Type B pancreatic cell (in vitro differentiated cells): ENCODE results near the gene FADS2. TPM values are rescaled to one million over a fixed set of nuclear protein-coding genes. Genes with fewer than 3 reads are reported as not detected.

Experiments
- DNase-seq: peaks from one replicate; pipeline ENCODE4 v3.0.0; 2021; ENCODE audit warnings: mixed read lengths; ENCODE audit not compliant: unreplicated experiment; ENCODE audit errors: extremely low spot score
- H3K27ac Mint-ChIP-seq: 2 replicates; pipeline ENCODE4 v1.8.0; 2021; ENCODE audit warnings: mild to moderate bottlenecking, mixed read lengths
- H3K27me3 Mint-ChIP-seq: 2 replicates; pipeline ENCODE4 v1.8.0; 2021; ENCODE audit warnings: mixed read lengths
- H3K36me3 Mint-ChIP-seq: 2 replicates; pipeline ENCODE4 v1.8.0; 2021; ENCODE audit warnings: mixed read lengths
- H3K4me1 Mint-ChIP-seq: one replicate; pipeline ENCODE4 v1.8.0; 2021; ENCODE audit warnings: mixed read lengths; ENCODE audit not compliant: unreplicated experiment
- H3K4me3 Mint-ChIP-seq: 2 replicates; pipeline ENCODE4 v1.8.0; 2021; ENCODE audit warnings: mild to moderate bottlenecking, mixed read lengths
- H3K9me3 Mint-ChIP-seq: 2 replicates; pipeline ENCODE4 v1.8.0; 2021; ENCODE audit warnings: mixed read lengths
- total RNA-seq: library from RNA; stranded (reverse); gene quantifications from 2 replicates; pipeline ENCODE4 v1.2.1, GENCODE V29; 2021; ENCODE audit warnings: low replicate concordance
- TF ChIP-seq, protein P1 (sequence below): fragments of 200-600 bp; sonication (generic); conservative IDR thresholded peaks from 2 replicates; pipeline ENCODE4 v1.5.0; 2021; ENCODE audit warnings: antibody characterized with exemption, mild to moderate bottlenecking

Gene FADS2
- total RNA-seq, 1 donor from 2014 or later = 205 TPM

GRCh38 chr11:61853698-61854169 lies 25.6 kb downstream of the FADS2 start:
- no peak for DNase-seq
- H3K4me1 Mint-ChIP-seq = no peaks in the 10 kb centered on the region
- no peak overlapping the region for H3K4me3 Mint-ChIP-seq
- H3K36me3 Mint-ChIP-seq = peaks cover 8% of the 10 kb centered on the region
- TF ChIP-seq, protein P1, sequence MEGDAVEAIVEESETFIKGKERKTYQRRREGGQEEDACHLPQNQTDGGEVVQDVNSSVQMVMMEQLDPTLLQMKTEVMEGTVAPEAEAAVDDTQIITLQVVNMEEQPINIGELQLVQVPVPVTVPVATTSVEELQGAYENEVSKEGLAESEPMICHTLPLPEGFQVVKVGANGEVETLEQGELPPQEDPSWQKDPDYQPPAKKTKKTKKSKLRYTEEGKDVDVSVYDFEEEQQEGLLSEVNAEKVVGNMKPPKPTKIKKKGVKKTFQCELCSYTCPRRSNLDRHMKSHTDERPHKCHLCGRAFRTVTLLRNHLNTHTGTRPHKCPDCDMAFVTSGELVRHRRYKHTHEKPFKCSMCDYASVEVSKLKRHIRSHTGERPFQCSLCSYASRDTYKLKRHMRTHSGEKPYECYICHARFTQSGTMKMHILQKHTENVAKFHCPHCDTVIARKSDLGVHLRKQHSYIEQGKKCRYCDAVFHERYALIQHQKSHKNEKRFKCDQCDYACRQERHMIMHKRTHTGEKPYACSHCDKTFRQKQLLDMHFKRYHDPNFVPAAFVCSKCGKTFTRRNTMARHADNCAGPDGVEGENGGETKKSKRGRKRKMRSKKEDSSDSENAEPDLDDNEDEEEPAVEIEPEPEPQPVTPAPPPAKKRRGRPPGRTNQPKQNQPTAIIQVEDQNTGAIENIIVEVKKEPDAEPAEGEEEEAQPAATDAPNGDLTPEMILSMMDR = no peak
- H3K27me3 Mint-ChIP-seq = no peaks in the 10 kb centered on the region
- H3K27ac Mint-ChIP-seq = no peak overlapping the region
- no peaks in the 10 kb centered on the region for H3K9me3 Mint-ChIP-seq

GRCh38 chr11:61854206-61854895 lies 26.3 kb downstream of the FADS2 start:
- DNase-seq = no peak
- no peaks in the 10 kb centered on the region for H3K9me3 Mint-ChIP-seq
- no peak overlapping the region for H3K27ac Mint-ChIP-seq
- no peak overlapping the region for H3K4me3 Mint-ChIP-seq
- H3K4me1 Mint-ChIP-seq = no peaks in the 10 kb centered on the region
- no peaks in the 10 kb centered on the region for H3K27me3 Mint-ChIP-seq
- peaks cover 10% of the 10 kb centered on the region for H3K36me3 Mint-ChIP-seq
- TF ChIP-seq, protein P1 = no peak

DNA sequence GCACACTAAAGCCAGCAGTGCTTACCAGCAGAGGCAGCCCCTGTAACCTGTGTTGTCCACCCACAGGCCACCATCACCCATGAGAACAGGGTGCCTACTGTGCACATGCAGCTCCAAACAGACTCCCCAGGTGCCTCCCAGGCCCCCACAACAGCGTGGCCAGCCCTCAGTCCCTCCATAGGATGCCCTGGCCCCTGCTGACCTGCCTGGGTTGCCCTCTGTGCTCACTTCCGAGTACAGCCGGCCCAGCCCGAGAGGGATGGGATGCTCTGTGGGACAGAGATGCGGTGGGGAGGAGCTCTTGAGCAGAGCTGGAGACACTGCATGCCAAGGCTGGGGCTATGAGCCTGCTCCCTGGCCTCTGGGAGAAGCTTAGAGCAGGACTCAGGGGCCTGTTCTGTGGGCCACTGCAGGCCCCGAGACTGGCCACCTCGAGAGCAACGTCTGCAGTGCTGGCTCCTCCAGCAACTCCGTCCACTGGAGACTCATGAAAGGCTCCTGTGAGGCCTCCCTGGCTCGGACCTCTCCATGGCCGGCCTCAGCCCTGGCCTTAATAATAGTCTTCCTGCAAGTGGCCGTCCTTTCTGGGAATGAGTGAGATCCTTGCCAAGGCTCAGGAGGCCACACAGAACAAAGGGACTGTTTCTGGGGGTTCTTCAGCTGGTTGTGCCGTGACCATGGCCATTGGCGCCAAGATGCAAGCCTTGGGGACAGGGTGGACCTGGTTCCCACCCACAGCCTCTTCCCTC lies 27.0 kb downstream of the FADS2 start:
- TF ChIP-seq, protein P1 = no peak

DNA sequence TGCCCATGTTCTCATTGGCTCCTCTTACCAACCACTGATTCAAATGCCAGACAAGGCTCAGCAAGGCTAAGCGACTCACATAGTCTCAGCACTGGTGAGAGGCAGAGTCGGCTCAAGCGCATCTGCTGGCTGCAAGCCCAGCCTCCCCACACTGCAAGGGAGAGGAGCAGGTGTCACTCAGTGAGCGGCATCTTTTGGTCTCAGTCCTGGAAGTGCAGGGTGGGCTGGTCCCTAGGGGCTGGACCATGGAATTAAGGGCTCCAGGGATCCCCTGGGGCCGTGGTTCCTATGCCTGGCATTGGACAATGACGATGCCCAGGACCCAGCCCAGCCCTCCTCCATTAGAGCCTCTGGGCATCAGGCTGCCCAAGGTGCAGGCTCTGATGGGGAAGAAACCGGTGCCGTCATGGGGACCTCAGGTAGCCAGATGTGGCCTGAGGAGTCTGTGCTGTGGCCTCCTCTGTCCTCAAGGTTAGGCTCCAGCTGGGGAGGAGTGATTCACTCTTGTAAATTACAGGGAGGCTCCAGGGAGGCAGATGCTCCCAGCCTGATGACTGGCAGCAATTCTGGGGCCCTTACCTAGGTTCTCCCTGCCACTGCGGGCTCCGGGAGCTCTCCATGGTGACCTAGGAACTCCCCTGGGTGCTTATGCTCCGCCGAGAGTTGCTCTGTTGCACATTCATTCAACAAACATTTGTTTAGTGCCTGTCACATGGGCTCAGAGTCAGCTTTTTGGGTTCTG lies 28.0 kb downstream of the FADS2 start:
- DNase-seq = no peak
- Mint-ChIP-seq H3K9me3 (no peaks in the 10 kb centered on the region), H3K27ac (no peak overlapping the region), H3K36me3 (peaks cover 9% of the 10 kb centered on the region), H3K4me1 (no peaks in the 10 kb centered on the region), H3K4me3 (no peak overlapping the region), H3K27me3 (no peaks in the 10 kb centered on the region)
- TF ChIP-seq, protein P1 = no peak

More for the DNA sequence above, 27.0 kb downstream of the FADS2 start:
- DNase-seq = no peak
- Mint-ChIP-seq H3K27me3 (no peaks in the 10 kb centered on the region), H3K27ac (no peak overlapping the region), H3K4me3 (no peak overlapping the region), H3K4me1 (no peaks in the 10 kb centered on the region), H3K9me3 (no peaks in the 10 kb centered on the region), H3K36me3 (peaks cover 8% of the 10 kb centered on the region)

DNA sequence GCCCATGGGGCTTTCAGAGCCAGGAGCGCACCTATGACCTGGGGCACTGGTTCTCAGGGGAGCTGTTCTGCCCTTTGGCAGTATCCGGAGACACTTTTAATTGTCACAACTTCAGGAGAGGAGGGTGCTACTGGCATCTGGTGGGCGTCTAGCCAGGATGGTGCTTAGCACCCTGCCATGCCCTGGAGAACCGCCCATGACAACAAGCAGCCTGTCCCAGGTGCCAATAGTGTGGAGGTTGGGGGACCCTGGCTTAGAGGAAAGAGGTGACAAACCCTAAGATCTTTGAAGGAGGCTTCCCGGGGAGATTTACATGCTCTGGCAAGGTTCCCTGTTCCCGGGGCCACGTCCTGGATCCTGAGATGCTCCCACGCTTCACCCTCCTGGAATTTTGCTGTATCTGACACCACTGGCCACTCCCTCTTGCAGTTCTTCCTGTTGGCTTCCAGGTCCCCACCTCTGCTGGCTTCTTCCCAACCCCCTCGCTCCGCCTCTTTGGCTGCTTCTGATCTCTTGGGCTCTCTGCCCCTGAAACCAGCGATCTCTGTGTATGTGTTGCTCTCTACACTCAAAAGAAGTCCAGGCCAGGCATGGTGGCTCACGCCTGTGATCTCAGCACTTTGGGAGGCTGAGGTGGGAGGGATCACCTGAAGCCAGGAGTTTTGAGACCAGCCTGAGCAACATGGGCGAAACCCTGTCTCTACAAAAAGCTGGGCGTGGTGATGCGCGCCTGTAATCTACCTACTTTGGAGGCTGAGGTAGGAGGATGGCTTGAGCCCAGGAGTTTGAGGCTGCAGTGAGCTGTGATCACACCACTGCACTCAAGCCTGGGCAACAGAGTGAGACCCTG lies 32.2 kb downstream of the FADS2 start:
- Mint-ChIP-seq H3K27ac (no peak overlapping the region), H3K4me1 (no peaks in the 10 kb centered on the region), H3K9me3 (no peaks in the 10 kb centered on the region), H3K27me3 (no peaks in the 10 kb centered on the region), H3K36me3 (peaks cover 17% of the 10 kb centered on the region), H3K4me3 (no peak overlapping the region)
- TF ChIP-seq, protein P1 = no peak
- DNase-seq = no peak
